ENCODE data around the gene KNCN.

Gene KNCN

GRCh38 chr1:46515576-46515975, 35.9 kb downstream of the KNCN start:
- TF ChIP-seq SIN3A (IDR thresholded peaks at IDR 0.05; ENCODE audit: borderline replicate concordance, insufficient read depth, low read length) (no peak), POLR2AphosphoS5 (IDR thresholded peaks at IDR 0.05; ENCODE audit: low read depth, low read length) (no peak), FOXP2 (optimal IDR thresholded peaks at IDR 0.05; ENCODE audit: borderline replicate concordance, extremely low read depth, extremely low read length, insufficient read depth) (no peak), REST (IDR thresholded peaks at IDR 0.05; ENCODE audit: insufficient read depth in 1 of 2, low read depth in 2 of 2, low read length in 2 of 2) (no peak), TAF1 (IDR thresholded peaks at IDR 0.05; ENCODE audit: borderline replicate concordance, insufficient read depth, low read length) (no peak)

- no peak for TF ChIP-seq TAF1 (IDR thresholded peaks at IDR 0.05; ENCODE audit: borderline replicate concordance, insufficient read depth, low read length)
- no peak for TF ChIP-seq REST (IDR thresholded peaks at IDR 0.05; ENCODE audit: insufficient read depth in 1 of 2, low read depth in 2 of 2, low read length in 2 of 2)
- no peak for TF ChIP-seq FOXP2 (optimal IDR thresholded peaks at IDR 0.05; ENCODE audit: borderline replicate concordance, extremely low read depth, extremely low read length, insufficient read depth)
- no peak for TF ChIP-seq POLR2AphosphoS5 (IDR thresholded peaks at IDR 0.05; ENCODE audit: low read depth, low read length)
- TF ChIP-seq SIN3A (IDR thresholded peaks at IDR 0.05; ENCODE audit: borderline replicate concordance, insufficient read depth, low read length): no peak
Measured at GRCh38 chr1:46513536-46513935, 37.9 kb downstream of the KNCN start.

- no peak for TF ChIP-seq TAF1 (IDR thresholded peaks at IDR 0.05; ENCODE audit: borderline replicate concordance, insufficient read depth, low read length)
- TF ChIP-seq REST (IDR thresholded peaks at IDR 0.05; ENCODE audit: insufficient read depth in 1 of 2, low read depth in 2 of 2, low read length in 2 of 2): no peak
- no peak for TF ChIP-seq FOXP2 (optimal IDR thresholded peaks at IDR 0.05; ENCODE audit: borderline replicate concordance, extremely low read depth, extremely low read length, insufficient read depth)
- no peak for TF ChIP-seq SIN3A (IDR thresholded peaks at IDR 0.05; ENCODE audit: borderline replicate concordance, insufficient read depth, low read length)
- TF ChIP-seq POLR2AphosphoS5 (IDR thresholded peaks at IDR 0.05; ENCODE audit: low read depth, low read length): no peak
Measured at GRCh38 chr1:46512792-46513190, 38.7 kb downstream of the KNCN start.

GRCh38 chr1:46512135-46512791, 39.2 kb downstream of the KNCN start:
- TF ChIP-seq SIN3A (IDR thresholded peaks at IDR 0.05; ENCODE audit: borderline replicate concordance, insufficient read depth, low read length) (no peak), REST (IDR thresholded peaks at IDR 0.05; ENCODE audit: insufficient read depth in 1 of 2, low read depth in 2 of 2, low read length in 2 of 2) (no peak), TAF1 (IDR thresholded peaks at IDR 0.05; ENCODE audit: borderline replicate concordance, insufficient read depth, low read length) (no peak)

GRCh38 chr1:46510998-46511365, 40.5 kb downstream of the KNCN start:
- TF ChIP-seq REST (IDR thresholded peaks at IDR 0.05; ENCODE audit: insufficient read depth in 1 of 2, low read depth in 2 of 2, low read length in 2 of 2) (no peak), FOXP2 (optimal IDR thresholded peaks at IDR 0.05; ENCODE audit: borderline replicate concordance, extremely low read depth, extremely low read length, insufficient read depth) (no peak), TAF1 (IDR thresholded peaks at IDR 0.05; ENCODE audit: borderline replicate concordance, insufficient read depth, low read length) (no peak), SIN3A (IDR thresholded peaks at IDR 0.05; ENCODE audit: borderline replicate concordance, insufficient read depth, low read length) (no peak), POLR2AphosphoS5 (IDR thresholded peaks at IDR 0.05; ENCODE audit: low read depth, low read length) (no peak)
